IMR-90 (cell line): Measurements from ENCODE around the gene SNAP25. TPM values are rescaled to one million over a fixed set of nuclear protein-coding genes. Genes with fewer than 3 reads are reported as not detected.

Experiments used
- ATAC-seq: fragments of 200-7000 bp; cut with Tn5 transposase; 2 replicates; pipeline ENCODE4 v1.9.1; 2020; ENCODE audit warnings: low read depth, mild to moderate bottlenecking, moderate library complexity
- BruUV-seq: library from RNA; stranded (reverse); fragments of 400-500 nt; replicated peaks from 2 replicates; lab custom pipeline; 2021; lab: Mats Ljungman, UMichigan
- CTCF ChIA-PET: fragments of 300-600 bp; formaldehyde crosslinking; extraction: SDS; loops from one replicate; lab custom pipeline; 2021; ENCODE audit warnings: antibody characterized with exemption; lab: Yijun Ruan, JAX
- POLR2A ChIA-PET: fragments of 300-600 bp; sonication (Branson Sonifier 250); formaldehyde crosslinking; loops from one replicate; lab custom pipeline; 2022; ENCODE audit warnings: antibody characterized with exemption; ENCODE audit not compliant: unreplicated experiment; lab: Charles Lee
- DNase-seq: peaks from one replicate; pipeline ENCODE4 v3.0.0; 2013
- H2AFZ ChIP-seq: replicated peaks from 2 replicates; pipeline ENCODE3; 2013; ENCODE audit warnings: low read length, mild to moderate bottlenecking; ENCODE audit not compliant: poor library complexity
- H2AK5ac ChIP-seq: 2 replicates; pipeline ENCODE4 v1.6.1; 2013; ENCODE audit warnings: low read depth, low read length, inconsistent platforms
- H2AK9ac ChIP-seq: replicated peaks from 2 replicates; pipeline ENCODE3; 2013; ENCODE audit warnings: mild to moderate bottlenecking, low read depth, low read length, moderate library complexity; ENCODE audit not compliant: poor library complexity
- H2BK120ac ChIP-seq: 2 replicates; pipeline ENCODE4 v1.6.1; 2013; ENCODE audit warnings: low read depth, low read length, inconsistent platforms
- H2BK15ac ChIP-seq: 3 replicates; pipeline ENCODE4 v1.6.1; 2013; ENCODE audit warnings: low read depth, low read length, inconsistent platforms
- H2BK20ac ChIP-seq: 2 replicates; pipeline ENCODE4 v1.6.1; 2013; ENCODE audit warnings: low read depth, mild to moderate bottlenecking, inconsistent platforms, low read length, moderate library complexity
- H2BK5ac ChIP-seq: 2 replicates; pipeline ENCODE4 v1.6.1; 2013; ENCODE audit warnings: mild to moderate bottlenecking, low read depth, low read length, inconsistent platforms; ENCODE audit not compliant: poor library complexity, severe bottlenecking
- H3K14ac ChIP-seq: replicated peaks from 2 replicates; pipeline ENCODE4 v1.6.1; 2013; ENCODE audit warnings: low read depth, low read length, inconsistent platforms
- H3K18ac ChIP-seq: 2 replicates; pipeline ENCODE4 v1.6.1; 2013; ENCODE audit warnings: low read depth, low read length, control low read depth
- H3K23ac ChIP-seq: 2 replicates; pipeline ENCODE4 v1.6.1; 2013; ENCODE audit warnings: low read depth, low read length, inconsistent platforms
- H3K27ac ChIP-seq: 2 replicates; pipeline ENCODE4 v1.5.1; 2013; ENCODE audit warnings: mild to moderate bottlenecking, control low read depth, low read length; ENCODE audit not compliant: insufficient read depth
- H3K27me3 ChIP-seq: 2 replicates; pipeline ENCODE4 v1.6.1; 2013; ENCODE audit warnings: low read length; ENCODE audit not compliant: control insufficient read depth, insufficient read depth
- H3K36me3 ChIP-seq: 2 replicates; pipeline ENCODE4 v1.6.1; 2013; ENCODE audit warnings: low read length, mixed read lengths; ENCODE audit not compliant: control insufficient read depth, insufficient read depth
- H3K4ac ChIP-seq: 2 replicates; pipeline ENCODE4 v1.6.1; 2013; ENCODE audit warnings: low read depth, low read length, inconsistent platforms
- H3K4me1 ChIP-seq: 2 replicates; pipeline ENCODE4 v1.6.1; 2013; ENCODE audit warnings: low read length, mixed read lengths; ENCODE audit not compliant: control insufficient read depth, insufficient read depth
- H3K4me2 ChIP-seq: 2 replicates; pipeline ENCODE4 v1.6.1; 2013; ENCODE audit warnings: low read depth, mild to moderate bottlenecking, control low read depth, low read length, moderate library complexity
- H3K4me3 ChIP-seq: 2 replicates; pipeline ENCODE4 v1.5.1; 2013; ENCODE audit warnings: low read depth, mild to moderate bottlenecking, control low read depth, low read length, moderate library complexity; ENCODE audit not compliant: insufficient read depth
- H3K56ac ChIP-seq: 2 replicates; pipeline ENCODE4 v1.6.1; 2013; ENCODE audit warnings: low read length, inconsistent platforms; ENCODE audit not compliant: insufficient read depth; ENCODE audit errors: extremely low read depth
- H3K79me1 ChIP-seq, 2 experiments: 2 replicates each; pipeline ENCODE4 v1.6.1; 2013; ENCODE audit warnings: low read length in 2 of 2, inconsistent platforms in 1 of 2, low read depth in 1 of 2
- H3K9ac ChIP-seq: 2 replicates; pipeline ENCODE4 v1.6.1; 2013; ENCODE audit warnings: low read depth, low read length, control low read depth
- H3K9me1 ChIP-seq: 2 replicates; pipeline ENCODE4 v1.6.1; 2013; ENCODE audit warnings: low read length, inconsistent platforms; ENCODE audit not compliant: insufficient read depth
- H3K9me3 ChIP-seq: 2 replicates; pipeline ENCODE4 v1.6.1; 2013; ENCODE audit warnings: low read length; ENCODE audit not compliant: control insufficient read depth, insufficient read depth
- H4K20me1 ChIP-seq: 2 replicates; pipeline ENCODE4 v1.6.1; 2013; ENCODE audit warnings: low read length, inconsistent platforms; ENCODE audit not compliant: insufficient read depth
- H4K5ac ChIP-seq: 2 replicates; pipeline ENCODE4 v1.6.1; 2013; ENCODE audit warnings: mild to moderate bottlenecking, low read depth, low read length, control low read depth
- H4K8ac ChIP-seq, 2 experiments: 2 replicates each; pipeline ENCODE4 v1.6.1; 2013; ENCODE audit warnings: low read depth in 2 of 2, low read length in 2 of 2, control low read depth in 1 of 2, inconsistent platforms in 1 of 2
- H4K91ac ChIP-seq: 2 replicates; pipeline ENCODE4 v1.6.1; 2013; ENCODE audit warnings: low read depth, low read length, inconsistent platforms; ENCODE audit not compliant: insufficient read depth
- BHLHE40 ChIP-seq: fragments of 150-350 bp; IDR thresholded peaks from 2 replicates; pipeline ENCODE4 v1.6.1; 2016; ENCODE audit warnings: mild to moderate bottlenecking, low read depth, low read length
- CEBPB ChIP-seq: IDR thresholded peaks from 2 replicates; pipeline ENCODE4 v1.6.1; 2012; ENCODE audit warnings: low read depth, low read length, improper control_type of control experiment
- CHD1 ChIP-seq: IDR thresholded peaks from 2 replicates; pipeline ENCODE4 v1.6.1; 2012; ENCODE audit warnings: low read depth, low read length, improper control_type of control experiment
- CTCF ChIP-seq: conservative IDR thresholded peaks from 2 replicates; pipeline ENCODE4 v1.5.1; 2012; ENCODE audit warnings: mild to moderate bottlenecking, low read depth, low read length, improper control_type of control experiment
- FOS ChIP-seq: fragments of 150-350 bp; IDR thresholded peaks from 2 replicates; pipeline ENCODE4 v1.6.1; 2016; ENCODE audit warnings: low read depth, low read length
- MAFK ChIP-seq: IDR thresholded peaks from 2 replicates; pipeline ENCODE4 v1.6.1; 2012; ENCODE audit warnings: low read depth, low read length, improper control_type of control experiment
- MXI1 ChIP-seq: IDR thresholded peaks from 2 replicates; pipeline ENCODE4 v1.6.1; 2012; ENCODE audit warnings: low read depth, mild to moderate bottlenecking, low read length, moderate library complexity, borderline replicate concordance
- NFE2L2 ChIP-seq: fragments of 150-350 bp; IDR thresholded peaks from 2 replicates; pipeline ENCODE4 v1.6.1; 2016; ENCODE audit warnings: low read depth, mild to moderate bottlenecking, low read length
- RAD21 ChIP-seq: IDR thresholded peaks from 2 replicates; pipeline ENCODE4 v1.6.1; 2012; ENCODE audit warnings: low read length, improper control_type of control experiment
- RCOR1 ChIP-seq: IDR thresholded peaks from 2 replicates; pipeline ENCODE4 v1.6.1; 2012; ENCODE audit warnings: mild to moderate bottlenecking, low read length, improper control_type of control experiment; ENCODE audit not compliant: insufficient replicate concordance
- RFX5 ChIP-seq: IDR thresholded peaks from 2 replicates; pipeline ENCODE4 v1.8.0; 2012; ENCODE audit warnings: low read depth, mild to moderate bottlenecking, low read length, moderate library complexity
- SMC3 ChIP-seq: fragments of 150-350 bp; IDR thresholded peaks from 2 replicates; pipeline ENCODE4 v1.6.1; 2016; ENCODE audit warnings: low read depth, mild to moderate bottlenecking, antibody characterized with exemption, low read length, moderate library complexity
- USF2 ChIP-seq: fragments of 150-350 bp; IDR thresholded peaks from 2 replicates; pipeline ENCODE4 v1.6.1; 2017; ENCODE audit warnings: mild to moderate bottlenecking, antibody characterized with exemption, low read length, low read depth
- WGBS, 2 experiments: methylation state at CpG; one replicate each; pipeline versions ENCODE4 v1.1.5 to v1.1.7; 2013; ENCODE audit warnings: missing lambda C conversion rate in 2 of 2; ENCODE audit not compliant: insufficient read length in 1 of 2; ENCODE audit errors: extremely low coverage in 2 of 2; 5-methylcytosine and 5-hydroxymethylcytosine counted together
- dilution Hi-C: fragments of 300-500 bp; cut with HindIII; formaldehyde crosslinking; loops from one replicate; pipeline ENCODE4 v1.14.3; 2018; ENCODE audit warnings: low sequenced_read_pairs; ENCODE audit not compliant: unreplicated experiment
- in situ Hi-C: fragments of 300-500 bp; cut with MboI; formaldehyde crosslinking; loops from 3 replicates; pipeline ENCODE4 v1.14.3; 2019; ENCODE audit warnings: low sequenced_read_pairs, inconsistent platforms, mixed read lengths
- intact Hi-C: fragments of 100-400 bp; cut with micrococcal nuclease; formaldehyde crosslinking; loops from 2 replicates; pipeline ENCODE4 v1.10.0; 2022
- polyA plus RNA-seq, 3 experiments: library from polyadenylated mRNA; depleted of rRNA; stranded (reverse); fragments of >200 nt; gene quantifications; 2 replicates each; pipeline ENCODE4 v1.2.3, GENCODE V29; 2012; ENCODE audit warnings: low replicate concordance in 1 of 3
- total RNA-seq: library from RNA; depleted of rRNA; stranded (reverse); fragments of >200 nt; gene quantifications from 2 replicates; pipeline ENCODE4 v1.2.3, GENCODE V29; 2012

The SNAP25 gene
- total and polyA plus RNA-seq, 2 of the 4 experiments (the other 2 are of a cell fraction), result 1.1 to 2.8 TPM

- no peak for ATAC-seq
- Histone ChIP-seq H4K20me1 (no peaks in the 10 kb centered on the region), H2BK120ac (no peak overlapping the region), H2BK15ac (no peak overlapping the region), H3K4ac (no peak overlapping the region), H3K79me1 (no peaks in the 10 kb centered on the region), H3K56ac (no peak overlapping the region), H2BK20ac (no peak overlapping the region), H3K36me3 (no peaks in the 10 kb centered on the region), H3K4me3 (no peak overlapping the region), H2AFZ (no peak overlapping the region), H4K91ac (no peak overlapping the region), H3K14ac (no peak overlapping the region), H3K23ac (no peak overlapping the region), H2AK5ac (no peak overlapping the region), H3K4me2 (no peak overlapping the region), H3K9me1 (0 out of 2 replicates have a peak, but pooled peaks cover 2% of the 10 kb centered on the region), H3K9ac (no peak overlapping the region), H3K27me3 (no peaks in the 10 kb centered on the region), H3K18ac (no peak overlapping the region), H3K9me3 (no peaks in the 10 kb centered on the region), H3K4me1 (peaks cover 2% of the 10 kb centered on the region; the same call in 1 of the 2 replicates), H2AK9ac (no peak overlapping the region), H4K8ac (no peak overlapping the region), H3K27ac (no peak overlapping the region), H2BK5ac (no peak overlapping the region), H4K5ac (no peak overlapping the region)
- POLR2A ChIA-PET, result no interaction called here
- intact Hi-C loops (loop anchor here (1.0 to 10.0 kb wide), 6 partner anchors 87 to 605 kb away; partner anchors contain the start of genes MKKS and SLX4IP), in situ Hi-C loops (no loop called here), dilution Hi-C loops (no loop called here)
- no peak for DNase-seq
- TF ChIP-seq NFE2L2, result no peak
- no peak for TF ChIP-seq CEBPB
- no peak for TF ChIP-seq RAD21
- no peak for TF ChIP-seq USF2
- no peak for TF ChIP-seq CHD1
- TF ChIP-seq SMC3, result no peak
- no peak for TF ChIP-seq CTCF
- TF ChIP-seq RCOR1, result no peak
- TF ChIP-seq BHLHE40, result no peak
- no peak for TF ChIP-seq FOS
- TF ChIP-seq MAFK, result no peak
- no peak for TF ChIP-seq MXI1
- TF ChIP-seq RFX5, result no peak
- CTCF ChIA-PET, result interaction anchor here (1.0 kb wide), 1 partner anchor 40 kb away, joined by 3 read pairs; no protein-coding TSS in a partner anchor
- BruUV-seq, result no TSS peak
- no CpG with 5 or more reads among the region's 4 CpGs for WGBS, 2 experiments
Measured at GRCh38 chr20:10219993-10220750, 1.5 kb downstream of the SNAP25 start.
